ENCODE measurements around the gene NR6A1.

- TF ChIP-seq, protein P1, sequence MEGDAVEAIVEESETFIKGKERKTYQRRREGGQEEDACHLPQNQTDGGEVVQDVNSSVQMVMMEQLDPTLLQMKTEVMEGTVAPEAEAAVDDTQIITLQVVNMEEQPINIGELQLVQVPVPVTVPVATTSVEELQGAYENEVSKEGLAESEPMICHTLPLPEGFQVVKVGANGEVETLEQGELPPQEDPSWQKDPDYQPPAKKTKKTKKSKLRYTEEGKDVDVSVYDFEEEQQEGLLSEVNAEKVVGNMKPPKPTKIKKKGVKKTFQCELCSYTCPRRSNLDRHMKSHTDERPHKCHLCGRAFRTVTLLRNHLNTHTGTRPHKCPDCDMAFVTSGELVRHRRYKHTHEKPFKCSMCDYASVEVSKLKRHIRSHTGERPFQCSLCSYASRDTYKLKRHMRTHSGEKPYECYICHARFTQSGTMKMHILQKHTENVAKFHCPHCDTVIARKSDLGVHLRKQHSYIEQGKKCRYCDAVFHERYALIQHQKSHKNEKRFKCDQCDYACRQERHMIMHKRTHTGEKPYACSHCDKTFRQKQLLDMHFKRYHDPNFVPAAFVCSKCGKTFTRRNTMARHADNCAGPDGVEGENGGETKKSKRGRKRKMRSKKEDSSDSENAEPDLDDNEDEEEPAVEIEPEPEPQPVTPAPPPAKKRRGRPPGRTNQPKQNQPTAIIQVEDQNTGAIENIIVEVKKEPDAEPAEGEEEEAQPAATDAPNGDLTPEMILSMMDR (conservative IDR thresholded peaks at IDR 0.05; ENCODE audit: low read depth, low read length), result no peak
- TF ChIP-seq EZH2 (IDR thresholded peaks at IDR 0.05; ENCODE audit: low read length, unreplicated experiment) (no peak), EZH2phosphoT487 (IDR thresholded peaks at IDR 0.05; ENCODE audit: borderline replicate concordance, low read length) (no peak)
Measured at GRCh38 chr9:124662561-124662960, 108.5 kb downstream of the NR6A1 start.
